GM12873 (cell line): ENCODE results near the gene TTC28.

Source experiments
- CTCF ChIP-seq: IDR thresholded peaks from 2 replicates; pipeline ENCODE4 v1.5.1; 2012; ENCODE audit warnings: low read depth, mild to moderate bottlenecking, moderate library complexity, low read length, control low read depth; ENCODE audit not compliant: insufficient read depth; ENCODE audit errors: missing control alignments

TTC28 gene

DNA sequence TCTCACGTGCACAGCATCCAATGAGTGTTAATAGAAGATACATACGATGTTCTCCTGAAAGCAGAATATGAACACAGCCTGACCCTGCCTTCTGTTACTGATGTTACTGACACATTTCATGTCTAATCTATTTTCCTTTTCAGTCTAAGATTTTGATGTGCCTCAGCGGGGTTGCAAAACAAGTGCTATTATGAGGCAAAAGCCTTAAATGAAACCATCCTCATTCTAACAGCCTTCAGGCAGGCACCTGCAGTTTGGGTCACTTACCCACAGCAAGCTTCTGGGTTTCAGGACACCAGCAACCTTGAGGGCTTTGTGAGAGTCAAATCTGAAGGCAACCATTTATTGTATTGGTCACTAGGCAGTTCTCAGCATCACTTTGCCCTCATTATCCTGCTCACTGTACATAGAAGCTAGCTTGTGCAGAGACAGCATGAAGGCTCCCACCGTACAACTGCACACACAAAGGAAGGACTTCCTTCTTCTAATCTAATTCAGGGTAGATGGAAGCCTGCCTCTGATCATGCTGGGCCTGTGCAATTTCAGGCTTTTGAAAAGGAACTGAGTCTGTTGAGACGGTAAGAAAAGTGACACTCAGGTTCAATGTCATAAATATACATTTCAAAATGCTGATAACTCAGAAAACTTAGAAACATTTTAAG is 577.4 kb downstream of the TTC28 start:
- no peak for TF ChIP-seq CTCF

- no peak for TF ChIP-seq CTCF
Observed at GRCh38 chr22:28097627-28098026, 582.0 kb downstream of the TTC28 start.

DNA sequence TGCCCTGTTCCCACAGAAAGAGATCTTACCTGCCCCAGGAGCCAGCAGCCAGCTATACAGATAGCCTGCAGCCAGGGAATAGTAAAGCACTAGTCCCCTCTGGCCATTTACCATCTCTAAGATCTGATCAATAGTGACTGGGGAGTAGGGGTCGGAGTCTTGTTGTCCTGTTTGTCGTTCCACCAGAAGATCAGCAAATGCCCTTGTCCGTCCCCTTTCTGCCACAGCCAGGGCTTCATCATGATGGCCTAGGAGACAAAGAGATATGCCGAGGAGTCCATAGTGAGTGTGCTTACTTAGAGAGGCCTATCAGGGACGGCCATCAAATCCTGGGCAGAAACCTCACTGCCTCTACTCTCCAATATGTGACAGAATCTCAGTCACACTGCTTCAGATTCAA is 583.5 kb downstream of the TTC28 start:
- no peak for TF ChIP-seq CTCF

- TF ChIP-seq CTCF, result no peak
Observed at GRCh38 chr22:28095316-28096095, 584.1 kb downstream of the TTC28 start.

- TF ChIP-seq CTCF, result no peak
Observed at GRCh38 chr22:28094771-28095170, 584.9 kb downstream of the TTC28 start.

GRCh38 chr22:28093711-28094110 is 585.9 kb downstream of the TTC28 start:
- no peak for TF ChIP-seq CTCF

DNA sequence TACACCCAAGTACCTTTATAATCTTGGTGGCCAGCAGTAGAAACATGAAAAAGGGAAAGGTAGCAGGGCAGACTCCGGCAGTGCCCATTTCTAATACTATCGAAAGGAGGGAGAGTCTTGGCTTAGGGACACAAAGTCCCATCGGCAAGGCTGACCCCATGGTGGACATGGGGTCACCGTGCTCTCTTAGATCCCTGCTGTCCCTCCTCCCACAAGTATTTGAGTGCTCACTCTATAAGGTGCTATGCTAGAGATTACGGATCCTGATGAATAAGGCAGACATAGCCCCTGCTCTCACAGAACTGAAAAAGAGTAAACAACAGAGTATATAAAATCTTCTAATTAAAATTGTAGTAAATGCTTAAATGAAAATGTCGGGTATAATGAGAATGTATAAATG is 588.2 kb downstream of the TTC28 start:
- TF ChIP-seq CTCF, result no peak
